Erythroblast (primary cell): ENCODE results near the gene NFIA.

ENCODE experiments used
- GATA1 ChIP-seq: IDR thresholded peaks from 2 replicates; pipeline ENCODE4 v1.6.1; 2011; ENCODE audit warnings: low read depth, mild to moderate bottlenecking, control low read depth, low read length, moderate library complexity
- POLR2A ChIP-seq: IDR thresholded peaks from 2 replicates; pipeline ENCODE4 v1.6.1; 2011; ENCODE audit warnings: mild to moderate bottlenecking, low read length

- TF ChIP-seq POLR2A (peak; percentile 64), GATA1 (no peak)
These were observed 274.6 kb downstream of the NFIA start for GRCh38 chr1:61356995-61357394.
